HG03354 (cell line): ENCODE data around the gene ID1.

Experiments used
- ATAC-seq: cut with Tn5 transposase; IDR thresholded peaks from one replicate; pipeline ENCODE4 v1.9.1; 2021; ENCODE audit warnings: mild to moderate bottlenecking; ENCODE audit not compliant: unreplicated experiment, poor library complexity, severe bottlenecking

Gene ID1, protein sequence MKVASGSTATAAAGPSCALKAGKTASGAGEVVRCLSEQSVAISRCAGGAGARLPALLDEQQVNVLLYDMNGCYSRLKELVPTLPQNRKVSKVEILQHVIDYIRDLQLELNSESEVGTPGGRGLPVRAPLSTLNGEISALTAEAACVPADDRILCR

DNA sequence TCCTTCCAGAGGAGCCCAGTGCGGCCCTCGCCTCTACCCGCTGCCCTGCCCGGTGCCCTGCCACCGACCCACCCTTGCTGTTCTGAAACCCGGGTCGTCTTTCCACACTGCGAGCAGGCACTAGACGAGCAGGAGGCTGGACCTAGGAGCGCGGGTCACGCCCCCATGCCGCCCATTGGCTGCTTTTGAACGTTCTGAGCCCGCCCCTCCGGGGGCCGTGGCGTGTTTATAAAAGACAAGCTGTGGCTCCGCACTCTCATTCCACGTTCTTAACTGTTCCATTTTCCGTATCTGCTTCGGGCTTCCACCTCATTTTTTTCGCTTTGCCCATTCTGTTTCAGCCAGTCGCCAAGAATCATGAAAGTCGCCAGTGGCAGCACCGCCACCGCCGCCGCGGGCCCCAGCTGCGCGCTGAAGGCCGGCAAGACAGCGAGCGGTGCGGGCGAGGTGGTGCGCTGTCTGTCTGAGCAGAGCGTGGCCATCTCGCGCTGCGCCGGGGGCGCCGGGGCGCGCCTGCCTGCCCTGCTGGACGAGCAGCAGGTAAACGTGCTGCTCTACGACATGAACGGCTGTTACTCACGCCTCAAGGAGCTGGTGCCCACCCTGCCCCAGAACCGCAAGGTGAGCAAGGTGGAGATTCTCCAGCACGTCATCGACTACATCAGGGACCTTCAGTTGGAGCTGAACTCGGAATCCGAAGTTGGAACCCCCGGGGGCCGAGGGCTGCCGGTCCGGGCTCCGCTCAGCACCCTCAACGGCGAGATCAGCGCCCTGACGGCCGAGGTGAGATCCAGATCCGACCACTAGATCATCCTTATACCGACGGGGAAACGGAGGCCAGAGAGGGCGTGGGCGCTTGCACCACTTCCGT lies at the start of gene ID1:
TSS of gene ID1 (plus strand) at position 259 of the 871 bp plus-strand sequence. CDS start at position 358, 99 bp downstream.
- ATAC-seq: peak; percentile 88

DNA sequence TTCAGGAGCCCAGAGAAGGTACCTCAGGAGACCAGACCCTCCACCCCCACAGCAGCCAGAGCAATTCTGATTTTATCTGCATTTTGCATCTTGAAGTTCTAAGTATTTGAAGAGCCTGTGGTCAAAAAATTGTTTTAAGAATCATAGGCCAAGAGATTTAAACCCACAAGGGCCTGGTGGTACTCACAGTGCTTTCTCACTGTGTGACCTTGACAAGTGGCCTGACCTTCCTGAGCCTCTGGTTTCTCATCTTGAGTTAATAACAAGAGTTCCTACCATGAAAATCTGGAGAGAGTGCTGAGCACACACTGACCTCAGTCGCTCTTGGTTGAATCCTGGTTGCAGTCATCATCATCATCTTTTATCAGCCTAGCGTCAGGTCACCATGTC lies 45.4 kb upstream of the ID1 start:
- peak; percentile 3 for ATAC-seq

DNA sequence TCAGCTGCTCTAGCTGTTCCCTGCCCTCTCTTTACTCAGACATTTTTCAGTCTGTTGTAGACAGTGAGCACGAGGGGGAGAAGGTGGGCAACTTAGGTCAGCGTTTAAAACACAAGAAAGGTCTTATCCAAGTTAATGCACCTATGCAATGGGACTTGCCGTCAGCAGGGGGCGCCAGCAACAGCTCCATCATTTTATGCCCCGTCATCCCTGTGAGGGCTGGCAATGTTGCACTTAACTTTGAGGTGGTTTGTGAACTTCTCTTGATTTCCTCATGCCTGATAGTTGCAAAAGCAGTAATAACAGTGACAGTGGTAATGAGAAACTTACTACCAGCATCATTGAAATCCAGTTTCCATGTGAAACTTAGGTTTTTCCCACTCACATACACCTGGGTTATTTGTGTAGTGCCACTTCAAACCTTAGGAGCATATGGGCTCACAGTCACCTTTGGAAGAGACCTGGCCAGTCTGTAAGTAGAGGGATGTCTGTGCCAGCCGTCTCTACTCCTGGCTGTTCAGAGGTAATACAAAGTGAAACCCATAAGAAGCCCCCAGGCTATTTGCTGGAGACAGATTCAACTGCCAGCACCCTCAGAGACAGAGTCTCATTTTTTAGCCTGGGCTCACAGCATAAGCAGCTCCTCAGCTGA lies 44.9 kb upstream of the ID1 start:
- peak; percentile 68 for ATAC-seq

DNA sequence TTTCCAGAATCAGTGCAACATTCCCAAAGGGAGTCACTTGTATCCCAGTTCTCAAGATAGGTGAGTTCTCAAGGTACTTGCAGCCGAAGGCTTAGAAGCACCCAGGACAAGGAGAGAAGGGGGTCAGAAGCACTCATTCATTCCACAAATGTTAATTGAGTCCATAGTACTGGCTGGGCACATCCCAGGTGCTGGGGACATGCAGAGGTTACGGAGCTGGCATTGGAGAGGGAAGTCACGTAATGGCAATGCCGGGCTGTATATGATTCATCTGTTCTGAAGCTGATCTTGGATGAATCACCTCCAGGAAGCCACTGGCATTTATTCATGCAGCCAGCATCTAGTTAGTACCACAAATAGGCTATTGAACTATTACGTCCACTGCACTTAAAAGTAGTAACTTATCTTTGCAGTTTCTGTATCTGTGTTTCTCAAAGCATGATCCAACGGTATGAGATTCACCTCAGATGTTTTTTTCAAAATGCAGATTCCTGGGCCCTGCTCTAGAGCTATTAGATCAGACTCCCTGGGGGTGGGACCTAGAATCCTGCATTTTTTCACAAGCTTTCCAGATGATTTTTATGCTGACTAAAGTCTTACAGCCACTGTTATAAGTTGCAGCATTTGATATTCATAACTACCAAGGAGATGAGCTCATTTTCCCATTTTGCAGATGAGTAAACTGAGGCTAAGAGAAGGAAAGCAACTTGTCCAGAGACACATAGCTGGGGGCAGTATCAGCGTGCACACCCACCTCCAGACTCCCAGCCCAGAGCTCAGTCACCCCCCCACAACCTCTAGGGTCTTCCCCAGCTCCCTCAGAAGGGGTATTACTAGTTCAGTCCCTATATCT lies 44.1 kb upstream of the ID1 start:
- ATAC-seq: no peak

DNA sequence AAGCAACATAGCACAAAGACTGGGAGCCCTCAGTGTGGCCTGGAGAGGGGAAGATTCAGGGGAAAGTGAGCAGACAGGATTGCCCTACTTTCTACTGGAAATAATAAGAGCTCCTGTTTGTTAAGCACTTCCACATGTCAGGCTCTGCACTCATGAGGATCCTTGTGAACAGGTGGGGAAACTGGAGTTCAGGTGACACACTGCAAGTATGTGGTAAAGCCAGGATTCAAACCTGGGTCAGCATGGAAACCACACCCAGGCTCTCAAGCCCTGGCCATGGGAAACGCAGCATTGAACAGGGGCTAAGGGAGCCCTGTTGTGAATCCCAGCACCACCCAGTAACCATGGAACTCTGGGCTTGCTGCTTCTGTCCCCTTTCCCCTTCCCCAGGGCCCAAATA lies 42.8 kb upstream of the ID1 start:
- no peak for ATAC-seq

DNA sequence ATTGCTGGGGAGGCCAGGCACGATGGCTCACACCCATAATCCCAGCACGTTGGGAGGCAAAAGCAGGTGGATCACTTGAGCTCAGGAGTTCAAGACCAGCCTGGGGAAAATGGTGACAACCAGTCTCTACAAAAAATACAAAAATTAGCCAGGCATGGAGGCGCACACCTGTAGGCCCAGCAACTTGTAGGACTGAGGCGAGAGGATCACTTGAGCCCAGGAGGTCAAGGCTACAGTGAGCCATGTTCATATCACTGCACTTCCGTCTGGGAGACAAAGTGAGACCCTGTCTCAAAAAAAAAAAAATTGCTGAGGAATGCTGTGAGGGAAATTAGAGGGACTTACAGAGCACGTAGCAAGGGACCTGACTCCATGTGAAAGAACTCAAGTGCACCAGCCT lies 40.8 kb upstream of the ID1 start:
- no peak for ATAC-seq

DNA sequence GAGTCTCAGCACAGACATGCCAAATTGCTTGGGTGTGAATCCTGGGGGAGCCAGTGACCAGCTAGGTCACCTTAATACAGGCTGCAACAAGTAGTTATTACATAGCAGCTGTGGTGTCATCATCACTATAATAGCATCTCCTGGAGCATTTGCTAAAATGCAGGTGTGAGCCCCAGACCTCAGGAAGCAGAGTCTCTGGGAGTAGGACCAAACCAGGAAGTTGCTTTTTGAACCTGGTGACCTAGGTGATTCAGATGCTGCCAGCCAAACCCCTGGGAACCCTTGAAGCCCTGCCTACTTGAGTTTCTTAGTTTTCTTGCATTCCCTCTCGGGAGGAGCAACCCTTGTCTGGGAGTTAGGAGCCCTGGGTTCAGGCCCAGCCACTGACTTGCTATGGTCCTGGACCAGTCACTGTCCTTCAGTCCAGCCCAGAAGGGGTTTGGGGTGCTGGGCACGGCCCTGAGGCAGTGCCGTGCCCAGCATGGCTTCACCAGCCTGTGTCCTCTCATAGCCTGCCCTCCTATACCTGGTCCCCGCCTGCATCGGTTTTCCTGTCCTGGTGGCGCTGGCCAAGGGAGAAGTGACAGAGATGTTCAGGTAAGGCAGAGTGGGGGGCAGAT lies 39.3 kb upstream of the ID1 start:
- no peak for ATAC-seq

DNA sequence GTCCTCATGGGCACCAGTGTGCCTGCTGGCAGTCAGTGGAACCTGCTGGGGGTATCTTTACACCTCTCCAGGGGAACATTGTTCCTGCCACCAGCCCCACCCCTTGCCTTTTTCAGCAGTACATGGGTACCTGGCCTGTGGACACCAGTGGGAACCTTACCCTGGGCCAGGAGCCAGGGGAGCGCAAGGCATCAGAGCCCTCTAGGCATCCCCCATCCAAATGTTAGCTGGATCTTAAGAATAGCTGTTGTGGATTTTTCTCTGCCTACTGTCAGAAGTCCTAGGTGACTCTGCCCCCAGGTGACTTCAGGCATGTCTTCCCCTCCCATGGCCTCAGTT lies 38.8 kb upstream of the ID1 start:
- no peak for ATAC-seq

DNA sequence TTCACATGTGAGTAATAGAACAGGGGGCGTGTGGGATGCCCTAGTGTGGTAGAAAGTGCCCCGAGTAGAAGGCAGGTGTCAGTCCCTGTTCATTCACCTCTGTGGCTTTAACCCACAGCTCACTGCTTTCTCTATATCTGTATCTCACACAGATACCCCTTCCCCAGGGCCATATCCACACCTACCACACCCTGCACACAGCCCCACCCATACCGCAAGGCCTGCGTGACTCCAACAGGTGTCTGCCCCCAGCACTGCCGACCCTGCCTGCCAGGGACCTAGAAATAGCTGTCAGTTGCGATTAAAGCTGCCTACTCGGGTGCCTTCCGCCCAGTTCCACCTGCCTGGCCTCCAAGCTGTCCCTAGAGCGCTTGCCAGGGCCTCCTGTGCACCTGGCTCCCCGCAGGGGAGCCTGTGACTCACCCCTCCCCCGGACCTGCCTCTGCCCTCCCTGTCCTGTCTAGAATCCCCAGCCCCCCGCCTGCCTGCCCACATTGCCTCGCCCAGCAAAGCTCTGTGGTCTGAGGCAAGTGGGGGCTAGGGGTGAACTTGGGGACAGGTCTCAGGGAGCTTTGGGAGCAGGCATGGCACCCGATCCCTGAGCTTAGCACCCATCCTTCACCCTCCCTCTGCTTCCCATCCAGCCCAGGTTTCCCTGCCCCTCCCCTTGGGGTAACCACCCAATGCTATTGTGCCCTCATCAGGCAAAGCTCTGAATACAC lies 38.3 kb upstream of the ID1 start:
- no peak for ATAC-seq

DNA sequence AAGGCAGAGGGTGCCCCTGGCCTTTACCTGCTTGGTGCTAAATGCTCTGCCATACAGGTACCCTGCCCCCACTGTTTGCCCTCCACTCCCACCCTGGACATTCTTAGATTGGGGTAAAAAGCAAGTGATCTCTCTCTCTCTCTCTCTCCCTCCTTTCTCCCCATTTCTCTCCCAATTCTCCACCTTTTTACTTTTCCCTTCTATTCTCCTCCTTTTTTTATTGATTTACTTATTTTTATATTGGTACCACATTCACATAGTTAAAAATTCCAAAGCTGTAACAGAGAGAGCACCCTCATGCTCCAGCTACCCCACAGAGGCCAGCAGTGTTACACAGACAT lies 37.7 kb upstream of the ID1 start:
- ATAC-seq: no peak

DNA sequence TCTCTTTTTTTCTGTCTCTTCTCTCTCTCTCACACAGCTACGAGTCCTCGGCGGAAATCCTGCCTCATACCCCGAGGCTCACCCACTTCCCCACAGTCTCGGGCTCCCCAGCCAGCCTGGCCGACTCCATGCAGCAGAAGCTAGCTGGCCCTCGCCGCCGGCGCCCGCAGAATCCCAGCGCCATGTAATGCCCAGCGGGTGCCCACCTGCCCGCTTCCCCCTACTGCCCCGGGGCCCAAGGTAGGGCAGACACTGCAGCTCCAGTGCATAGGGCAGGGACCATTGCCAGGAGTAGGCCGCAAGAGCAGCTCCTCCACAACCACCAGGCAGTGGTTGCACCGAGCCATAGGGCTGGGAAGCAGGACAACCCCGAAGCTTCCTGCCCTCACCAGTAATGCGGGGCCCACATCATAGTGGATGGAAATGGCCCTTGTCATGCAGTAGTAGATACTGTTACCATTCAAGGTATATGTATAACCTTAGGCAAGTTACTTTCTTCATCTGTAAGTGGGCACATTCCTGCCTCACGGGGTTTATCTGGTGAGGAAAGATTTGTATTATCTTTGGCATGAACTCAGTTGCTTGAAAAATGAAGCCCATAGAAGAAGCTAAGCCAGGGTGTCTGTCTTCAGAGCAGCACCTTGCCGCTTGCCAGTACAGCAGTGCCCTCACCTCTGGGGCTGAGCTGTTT lies 36.9 kb upstream of the ID1 start:
- ATAC-seq: no peak

DNA sequence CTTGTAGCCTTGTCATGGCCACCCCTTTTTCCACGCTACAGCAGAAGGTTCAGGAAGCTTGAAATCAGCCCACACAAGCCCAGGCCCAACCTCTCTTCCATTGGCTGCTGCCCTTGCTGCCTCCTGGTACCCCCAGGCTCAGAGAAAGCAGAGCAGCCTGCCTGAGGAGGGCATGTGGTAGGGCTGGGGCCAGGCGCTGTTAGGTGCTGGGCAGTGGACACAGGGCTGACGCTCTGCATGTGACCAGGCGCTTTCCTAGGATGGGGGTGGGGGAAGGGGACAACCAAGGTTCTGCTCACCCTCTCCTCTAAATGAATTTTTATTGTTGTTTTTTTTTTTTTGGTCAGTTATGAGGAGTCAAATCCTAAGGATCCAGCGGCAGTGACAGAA lies 36.3 kb upstream of the ID1 start:
- ATAC-seq: no peak

DNA sequence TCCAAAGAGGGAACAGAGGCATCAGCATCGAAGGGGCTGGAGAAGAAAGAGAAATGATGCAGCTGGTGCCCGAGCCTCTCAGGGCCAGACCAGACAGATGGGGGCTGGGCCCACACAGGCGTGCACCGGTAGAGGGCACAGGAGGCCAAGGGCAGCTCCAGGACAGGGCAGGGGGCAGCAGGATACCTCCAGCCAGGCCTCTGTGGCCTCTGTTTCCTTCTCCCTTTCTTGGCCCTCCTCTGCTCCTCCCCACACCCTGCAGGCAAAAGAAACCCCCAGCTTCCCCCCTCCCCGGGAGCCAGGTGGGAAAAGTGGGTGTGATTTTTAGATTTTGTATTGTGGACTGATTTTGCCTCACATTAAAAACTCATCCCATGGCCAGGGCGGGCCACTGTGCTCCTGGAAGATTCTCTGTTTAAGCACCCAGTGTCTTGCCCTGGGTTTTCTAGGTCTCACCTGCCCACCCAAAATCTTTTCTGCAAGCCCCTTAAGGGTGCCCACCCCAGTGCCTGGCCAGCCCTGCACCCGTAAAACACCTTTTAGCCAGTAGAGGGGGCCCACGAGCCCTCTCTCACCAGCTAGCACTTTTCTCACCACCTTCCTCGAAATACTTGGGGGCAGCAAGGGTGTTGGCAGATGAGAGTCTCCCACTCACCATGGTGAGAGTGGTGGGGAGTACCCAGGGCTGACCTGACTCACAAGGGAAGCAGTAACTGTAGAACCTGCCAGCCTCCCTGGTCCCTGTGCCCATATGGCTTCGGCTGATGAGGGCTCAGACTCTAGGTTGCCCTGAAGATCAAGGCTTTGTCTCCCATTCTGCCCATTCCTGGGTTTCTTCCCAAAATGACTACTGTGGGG lies 35.7 kb upstream of the ID1 start:
- ATAC-seq: peak; percentile 23

DNA sequence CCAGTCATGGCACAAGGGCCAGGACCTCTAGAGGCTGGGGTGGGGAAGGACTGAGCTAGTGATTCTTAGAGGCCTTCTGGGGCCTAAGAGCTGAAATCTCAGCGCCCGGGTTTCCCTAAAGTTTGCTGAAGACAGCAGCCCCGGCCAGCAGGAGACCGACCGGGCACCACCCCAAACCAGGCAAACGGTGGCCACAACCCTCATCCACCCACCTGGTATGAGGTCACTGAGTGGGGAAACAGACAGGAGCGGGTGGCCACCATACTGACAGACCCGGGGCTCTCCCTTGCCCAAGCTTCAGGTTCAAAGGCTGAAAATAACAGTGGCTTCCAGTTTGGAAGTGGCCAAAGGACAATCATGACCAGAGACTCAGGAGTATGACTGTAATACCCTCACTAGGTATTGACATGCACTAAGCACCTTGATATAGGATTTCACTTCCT lies 35.0 kb upstream of the ID1 start:
- no peak for ATAC-seq

DNA sequence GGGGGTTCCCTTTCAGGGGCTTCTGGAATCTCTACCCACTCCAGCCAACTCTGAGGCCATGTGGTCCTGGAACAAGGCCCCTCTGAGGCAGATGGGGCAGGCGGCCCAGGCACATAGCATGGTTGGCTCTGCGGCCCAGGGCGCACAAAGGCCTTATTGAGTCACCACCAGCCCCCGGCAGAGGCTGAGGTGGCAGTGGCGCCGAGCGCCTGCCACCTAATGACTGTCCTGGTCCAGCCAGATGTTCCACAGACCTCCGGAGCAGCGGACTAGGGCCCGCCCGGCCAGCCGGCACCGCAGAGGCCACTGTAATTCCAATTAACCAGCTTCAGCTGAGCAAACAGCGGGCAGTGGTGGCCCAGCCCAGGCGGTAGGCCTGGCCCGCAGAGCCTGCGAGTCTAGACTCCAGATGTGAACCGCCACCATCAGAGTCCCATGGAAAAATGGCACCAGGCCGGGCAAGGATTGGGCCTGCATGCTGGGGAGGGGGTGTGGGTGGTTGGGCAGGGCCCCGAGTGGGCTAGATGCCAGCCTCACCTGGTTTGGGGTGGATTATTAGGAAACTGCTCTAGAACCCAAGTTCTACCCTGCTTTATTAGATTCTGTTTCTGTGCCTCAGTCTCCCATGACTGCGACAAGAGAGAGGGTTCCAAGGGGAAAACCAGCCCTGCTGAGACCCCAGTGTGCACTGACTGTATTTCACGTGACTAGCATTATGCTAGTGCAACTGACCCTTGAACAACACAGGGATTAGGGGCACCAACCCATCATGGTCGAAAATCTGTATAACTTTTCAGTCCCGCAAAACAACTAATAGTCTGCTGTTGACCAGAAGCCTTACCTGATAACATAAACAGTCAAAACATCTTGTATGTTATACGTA lies 34.1 kb upstream of the ID1 start:
- no peak for ATAC-seq

DNA sequence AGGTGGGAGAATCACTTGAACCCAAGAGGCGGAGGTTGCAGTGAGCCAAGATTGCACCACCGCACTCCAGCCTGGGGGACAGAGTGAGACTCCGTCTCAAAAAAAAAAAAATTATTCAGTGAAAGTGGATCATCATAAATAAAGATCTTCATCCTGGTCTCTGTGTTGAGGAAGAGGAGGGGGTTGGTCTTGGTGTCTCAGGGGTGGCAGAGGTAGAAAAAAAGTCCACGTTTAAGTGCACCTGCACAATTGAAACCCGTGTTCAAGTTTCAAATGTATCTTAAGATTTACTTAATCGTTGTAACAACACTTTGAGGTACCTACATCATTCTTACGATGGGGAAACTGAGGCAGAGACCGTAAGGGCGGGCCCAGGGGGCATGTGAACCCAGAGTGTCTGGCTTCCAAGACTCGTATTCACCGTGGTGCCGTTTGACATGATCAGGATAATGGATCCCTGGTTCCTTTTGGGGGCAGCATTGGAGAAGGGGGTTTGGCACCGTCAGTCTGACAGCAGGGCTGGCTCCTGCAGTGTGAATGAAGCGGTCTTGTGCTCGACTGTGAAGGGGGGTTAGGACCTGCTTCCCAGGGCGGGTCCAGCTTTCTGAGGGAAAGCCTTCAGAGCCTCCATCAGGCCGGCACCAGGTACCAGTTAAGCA lies 32.9 kb upstream of the ID1 start:
- ATAC-seq: no peak
